ENCODE data around the gene SLC35A1. TPM values are rescaled to one million over a fixed set of nuclear protein-coding genes. Genes with fewer than 3 reads are reported as not detected.

SLC35A1 gene
- total and polyA plus RNA-seq, 2 of the 8 experiments (the other 6 are each of a cell fraction or from before 2014, with no cell fraction given), result 4.7 to 9.2 TPM

- Histone ChIP-seq H2BK12ac (ENCODE audit: low read depth, low read length) (no peak overlapping the region), H2BK5ac (ENCODE audit: low read depth, low read length) (no peak overlapping the region), H3K23ac (ENCODE audit: insufficient read length) (no peak overlapping the region), H2BK120ac (replicated peaks; ENCODE audit: low read depth, low read length) (no peak overlapping the region), H3K36me3 (ENCODE audit: control insufficient read depth in 2 of 4, insufficient read depth in 4 of 4, low read length in 3 of 4) (no peaks in the 10 kb centered on the region), H2AK5ac (ENCODE audit: low read depth, low read length) (no peak overlapping the region), H3K9me3 (ENCODE audit: insufficient read depth in 2 of 2, low read depth in 1 of 2, low read length in 1 of 2) (no peaks in the 10 kb centered on the region), H3K79me1 (ENCODE audit: low read depth, low read length) (no peaks in the 10 kb centered on the region), H2BK15ac (ENCODE audit: low read length) (no peak overlapping the region), H3K23me2 (ENCODE audit: low read depth, low read length) (no peaks in the 10 kb centered on the region), H2AFZ (ENCODE audit: low read length) (no peak overlapping the region), H4K8ac (ENCODE audit: extremely low read depth, insufficient read depth, low read length) (no peak overlapping the region), H3K27ac (ENCODE audit: low read depth, low read length) (no peak overlapping the region), H3K14ac (ENCODE audit: insufficient read length) (no peak overlapping the region), H3K9ac (replicated peaks in 1 of 4; ENCODE audit: extremely low read depth in 1 of 4, low read depth in 3 of 4, low read length in 3 of 4) (no peak overlapping the region; a peak in 1 of 7 replicates), H4K20me1 (replicated peaks in 1 of 2; ENCODE audit: control insufficient read depth in 1 of 2, insufficient read depth in 2 of 2, low read length in 2 of 2) (no peaks in the 10 kb centered on the region), H2BK20ac (ENCODE audit: low read length) (no peak overlapping the region), H3K18ac (ENCODE audit: extremely low read depth, low read length) (no peak overlapping the region), H3K4me2 (ENCODE audit: insufficient read depth in 1 of 2, low read depth in 2 of 2, low read length in 2 of 2) (no peak overlapping the region; a peak in 1 of 4 replicates), H4K5ac (ENCODE audit: insufficient read length, low read depth, low read length) (no peak overlapping the region), H3K4ac (replicated peaks; ENCODE audit: insufficient read length, low read depth, low read length) (no peak overlapping the region), H3K4me3 (ENCODE audit: extremely low read depth in 1 of 4, insufficient read depth in 2 of 4, low read depth in 3 of 4, low read length in 4 of 4) (no peak overlapping the region), H3K56ac (replicated peaks; ENCODE audit: insufficient read length, low read depth, low read length) (no peak overlapping the region), H3K79me2 (ENCODE audit: control insufficient read depth in 1 of 2, insufficient read depth in 2 of 2, low read length in 2 of 2) (no peaks in the 10 kb centered on the region), H4K91ac (replicated peaks; ENCODE audit: insufficient read length, low read length) (no peak overlapping the region), H3K27me3 (replicated peaks in 1 of 4; ENCODE audit: control insufficient read depth in 3 of 4, extremely low read depth in 1 of 4, insufficient read depth in 3 of 4, low read length in 3 of 4) (no peaks in the 10 kb centered on the region), H3K4me1 (replicated peaks in 1 of 4; ENCODE audit: control insufficient read depth in 3 of 4, insufficient read depth in 4 of 4, low read length in 3 of 4) (peaks cover 7 to 14% (median 9%) of the 10 kb centered on the region in 4 experiments)
- POLR2A ChIA-PET (ENCODE audit: partially characterized antibody), result interaction anchor here (1.0 kb wide), 1 partner anchor 105 kb away, joined by 3 read pairs; no protein-coding TSS in a partner anchor
- CTCF ChIA-PET (ENCODE audit: partially characterized antibody), result interaction anchor here (0.6 to 2.0 kb wide), 4 partner anchors 20 to 418 kb away, joined by 3 to 7 read pairs (median 4); no protein-coding TSS in a partner anchor
- WGBS, 2 experiments (ENCODE audit: extremely low coverage in 1 of 2, insufficient coverage in 1 of 2, insufficient read length in 1 of 2, insufficient replicate concordance in 2 of 2, low coverage in 1 of 2, low lambda C conversion rate in 2 of 2, missing lambda C conversion rate in 1 of 2), result 90% methylated on average over 7 of the region's 7 CpGs; no CpG with 5 or more reads in 1 of the 2 experiments
- no peak for FAIRE-seq
- no peak for DNase-seq (ENCODE audit: low read depth in 1 of 2, low spot score in 2 of 2)
- no peak for TF ChIP-seq CEBPB (IDR thresholded peaks at IDR 0.05; ENCODE audit: low read depth, low read length)
- TF ChIP-seq, protein P1, sequence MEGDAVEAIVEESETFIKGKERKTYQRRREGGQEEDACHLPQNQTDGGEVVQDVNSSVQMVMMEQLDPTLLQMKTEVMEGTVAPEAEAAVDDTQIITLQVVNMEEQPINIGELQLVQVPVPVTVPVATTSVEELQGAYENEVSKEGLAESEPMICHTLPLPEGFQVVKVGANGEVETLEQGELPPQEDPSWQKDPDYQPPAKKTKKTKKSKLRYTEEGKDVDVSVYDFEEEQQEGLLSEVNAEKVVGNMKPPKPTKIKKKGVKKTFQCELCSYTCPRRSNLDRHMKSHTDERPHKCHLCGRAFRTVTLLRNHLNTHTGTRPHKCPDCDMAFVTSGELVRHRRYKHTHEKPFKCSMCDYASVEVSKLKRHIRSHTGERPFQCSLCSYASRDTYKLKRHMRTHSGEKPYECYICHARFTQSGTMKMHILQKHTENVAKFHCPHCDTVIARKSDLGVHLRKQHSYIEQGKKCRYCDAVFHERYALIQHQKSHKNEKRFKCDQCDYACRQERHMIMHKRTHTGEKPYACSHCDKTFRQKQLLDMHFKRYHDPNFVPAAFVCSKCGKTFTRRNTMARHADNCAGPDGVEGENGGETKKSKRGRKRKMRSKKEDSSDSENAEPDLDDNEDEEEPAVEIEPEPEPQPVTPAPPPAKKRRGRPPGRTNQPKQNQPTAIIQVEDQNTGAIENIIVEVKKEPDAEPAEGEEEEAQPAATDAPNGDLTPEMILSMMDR (IDR thresholded peaks at IDR 0.05; ENCODE audit: control extremely low read depth in 1 of 3, insufficient read depth in 1 of 3, low read depth in 1 of 3, low read length in 3 of 3), result no peak
- TF ChIP-seq NANOG (IDR thresholded peaks at IDR 0.05; ENCODE audit: insufficient read depth, low read depth, low read length, poor library complexity, severe bottlenecking), result no peak
- TF ChIP-seq, protein P2, sequence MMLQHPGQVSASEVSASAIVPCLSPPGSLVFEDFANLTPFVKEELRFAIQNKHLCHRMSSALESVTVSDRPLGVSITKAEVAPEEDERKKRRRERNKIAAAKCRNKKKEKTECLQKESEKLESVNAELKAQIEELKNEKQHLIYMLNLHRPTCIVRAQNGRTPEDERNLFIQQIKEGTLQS (IDR thresholded peaks at IDR 0.05; ENCODE audit: insufficient read depth, low read depth, low read length), result no peak
- no peak for TF ChIP-seq TAF7 (optimal IDR thresholded peaks at IDR 0.05; ENCODE audit: borderline replicate concordance, low read depth, low read length)
- no peak for TF ChIP-seq PHF8 (conservative IDR thresholded peaks at IDR 0.05; ENCODE audit: low read depth, low read length)
- TF ChIP-seq JUND (IDR thresholded peaks at IDR 0.05; ENCODE audit: low read length), result no peak
- no peak for TF ChIP-seq USF2 (IDR thresholded peaks at IDR 0.05; ENCODE audit: low read length)
- TF ChIP-seq SIX5 (IDR thresholded peaks at IDR 0.05; ENCODE audit: low read depth, low read length), result no peak
Observed at GRCh38 chr6:87484491-87484890, 11.7 kb downstream of the SLC35A1 start.

Measured in H1 (cell line).